Activated CD4-positive, alpha-beta T cell treated with anti-CD3 and anti-CD28 coated beads, Interleukin-2, Interleukin-4, amounts not matched to agents 100 ng/mL and 50 ng/mL, durations not matched to agents 16 hours and 8 hours (primary cell): Measurements from ENCODE around the gene SNAP25.

Experiments used
- DNase-seq: peaks from one replicate; pipeline ENCODE4 v3.0.0-alpha.2; 2020; ENCODE audit warnings: low spot score

SNAP25 gene

GRCh38 chr20:10263385-10264165 is 44.9 kb downstream of the SNAP25 start:
- no peak for DNase-seq

- no peak for DNase-seq
Observed at GRCh38 chr20:10264166-10264558, 45.5 kb downstream of the SNAP25 start.

- no peak for DNase-seq
Observed at GRCh38 chr20:10268636-10269035, 50.0 kb downstream of the SNAP25 start.

GRCh38 chr20:10270630-10271029 is 52.0 kb downstream of the SNAP25 start:
- DNase-seq = no peak

- no peak for DNase-seq
Observed at GRCh38 chr20:10271494-10272219, 53.0 kb downstream of the SNAP25 start.

- no peak for DNase-seq
Observed at GRCh38 chr20:10276878-10277580, 58.4 kb downstream of the SNAP25 start.

- DNase-seq = no peak
Observed at GRCh38 chr20:10277616-10278015, 59.0 kb downstream of the SNAP25 start.

GRCh38 chr20:10278412-10278811 is 59.8 kb downstream of the SNAP25 start:
- no peak for DNase-seq

GRCh38 chr20:10280018-10280908 is 61.6 kb downstream of the SNAP25 start:
- no peak for DNase-seq

- DNase-seq = no peak
Observed at GRCh38 chr20:10281911-10282310, 63.3 kb downstream of the SNAP25 start.

GRCh38 chr20:10282979-10283456 is 64.4 kb downstream of the SNAP25 start:
- no peak for DNase-seq

- no peak for DNase-seq
Observed at GRCh38 chr20:10286356-10286755, 67.7 kb downstream of the SNAP25 start.

GRCh38 chr20:10288421-10288820 is 69.8 kb downstream of the SNAP25 start:
- no peak for DNase-seq

- no peak for DNase-seq
Observed at GRCh38 chr20:10288954-10289646, 70.5 kb downstream of the SNAP25 start.

GRCh38 chr20:10291568-10292248 is 73.1 kb downstream of the SNAP25 start:
- DNase-seq = no peak

- DNase-seq = no peak
Observed at GRCh38 chr20:10297223-10297622, 78.6 kb downstream of the SNAP25 start.

- DNase-seq = no peak
Observed at GRCh38 chr20:10297684-10298240, 79.1 kb downstream of the SNAP25 start.

GRCh38 chr20:10300582-10301446 is 82.2 kb downstream of the SNAP25 start:
- no peak for DNase-seq

- no peak for DNase-seq
Observed at GRCh38 chr20:10303852-10304251, 85.2 kb downstream of the SNAP25 start.
